Bone marrow (tissue), 2 donors: ENCODE data around the gene FRMPD1.

Experiments
- DNase-seq, 2 donors: peaks; one replicate each; lab custom pipeline; 2025; lab: John Stamatoyannopoulos, UW

Gene FRMPD1

GRCh38 chr9:37787059-37787458 is 136.3 kb downstream of the FRMPD1 start:
- no peak for DNase-seq

DNA sequence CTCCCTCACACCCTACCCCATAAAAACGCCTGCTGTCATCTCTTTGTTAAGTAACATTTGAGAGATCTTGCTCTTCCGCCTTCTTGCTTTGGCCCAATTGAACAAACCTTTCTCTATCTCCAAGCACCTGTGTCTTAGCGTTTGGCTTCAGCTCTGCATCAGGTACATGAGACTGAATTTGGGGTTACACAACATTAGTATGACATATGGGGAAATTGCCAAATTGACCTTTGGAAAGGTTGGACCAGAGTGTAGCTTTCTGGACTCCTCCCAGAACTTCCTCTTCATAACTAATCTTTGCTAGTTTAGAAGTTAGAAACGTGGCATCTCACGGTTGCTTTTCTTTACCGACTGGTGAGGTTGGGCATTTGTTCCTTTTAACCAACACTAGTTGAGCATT is 137.6 kb downstream of the FRMPD1 start:
- DNase-seq = no peak

- DNase-seq = no peak
Measured at GRCh38 chr9:37790096-37790495, 139.3 kb downstream of the FRMPD1 start.

- no peak for DNase-seq
Measured at GRCh38 chr9:37792122-37792521, 141.4 kb downstream of the FRMPD1 start.

DNA sequence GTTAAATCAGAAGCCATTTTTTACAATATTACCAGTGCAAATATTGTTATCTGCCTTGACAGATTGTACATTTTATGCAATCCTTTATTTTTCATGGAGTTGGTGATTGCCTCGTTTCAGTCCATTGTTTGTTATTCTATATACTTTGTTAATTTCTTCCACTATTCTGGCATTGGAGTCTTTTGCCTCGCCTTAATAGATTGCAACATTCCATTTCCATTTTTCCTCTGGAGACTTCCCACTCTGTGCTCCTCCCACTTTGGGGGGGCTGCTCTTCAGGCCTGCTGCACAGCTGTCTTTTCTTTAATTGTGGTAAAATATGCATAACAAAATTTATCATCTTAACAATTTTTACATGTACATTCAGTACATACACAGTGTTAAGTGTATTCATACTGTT is 145.5 kb downstream of the FRMPD1 start:
- no peak for DNase-seq
